K562 (cell line): ENCODE data around the gene TJP3. TPM values are rescaled to one million over a fixed set of nuclear protein-coding genes. Genes with fewer than 3 reads are reported as not detected.
A peak's percentile ranks its signal among the peaks of the same experiment; 100 is the strongest.

Experiments
- ATF7 ChIP-seq: fragments of 450-650 bp; IDR thresholded peaks from 2 replicates; pipeline ENCODE4 v1.7.1; 2014; ENCODE audit warnings: mild to moderate bottlenecking, moderate library complexity
- BCOR ChIP-seq: fragments of 450-650 bp; IDR thresholded peaks from 2 replicates; pipeline ENCODE4 v1.6.1; 2016
- BMI1 ChIP-seq: fragments of 150-350 bp; IDR thresholded peaks from 2 replicates; pipeline ENCODE4 v1.6.1; 2014; ENCODE audit warnings: low read length
- CBFA2T3 ChIP-seq: fragments of 450-650 bp; IDR thresholded peaks from 2 replicates; pipeline ENCODE4 v1.6.1; 2017
- FIP1L1 ChIP-seq: fragments of 200-400 bp; formaldehyde crosslinking; IDR thresholded peaks from 2 replicates; pipeline ENCODE4 v1.6.1; 2018; ENCODE audit warnings: mild to moderate bottlenecking, low read depth, low read length; ENCODE audit not compliant: poor library complexity, severe bottlenecking
- HDAC1 ChIP-seq, 2 experiments: fragments of 450-650 bp; IDR thresholded peaks; 2 replicates each; pipeline ENCODE4 v1.6.1; 2016 to 2017; ENCODE audit warnings: inconsistent platforms in 1 of 2, mild to moderate bottlenecking in 1 of 2, moderate library complexity in 1 of 2
- HDGF ChIP-seq: fragments of 450-650 bp; IDR thresholded peaks from 2 replicates; pipeline ENCODE4 v1.6.1; 2016
- HMGN3 ChIP-seq: IDR thresholded peaks from 2 replicates; pipeline ENCODE4 v1.6.1; 2011; ENCODE audit warnings: borderline replicate concordance, low read depth, mild to moderate bottlenecking, mixed read lengths, low read length; ENCODE audit not compliant: insufficient read length; ENCODE audit errors: extremely low read depth
- MTA3 ChIP-seq: fragments of 450-650 bp; formaldehyde crosslinking; IDR thresholded peaks from 2 replicates; pipeline ENCODE4 v1.6.1; 2017; ENCODE audit warnings: mild to moderate bottlenecking, borderline replicate concordance
- RB1 ChIP-seq: fragments of 450-650 bp; IDR thresholded peaks from 2 replicates; pipeline ENCODE4 v1.6.1; 2017; ENCODE audit warnings: low read depth, mild to moderate bottlenecking
- TBP ChIP-seq: optimal IDR thresholded peaks from 2 replicates; pipeline ENCODE3; 2011; ENCODE audit warnings: low read depth, low read length, improper control_type of control experiment
- ZEB2 ChIP-seq: fragments of 450-650 bp; IDR thresholded peaks from 2 replicates; pipeline ENCODE4 v1.6.1; 2016
- ZNF3 ChIP-seq: fragments of 250-450 bp; sonication (Bioruptor Pico); IDR thresholded peaks from 2 replicates; pipeline ENCODE4 v1.5.0; 2021; ENCODE audit warnings: mild to moderate bottlenecking, moderate library complexity
- polyA plus RNA-seq, 8 experiments: library from polyadenylated mRNA; depleted of rRNA in 4 of 8; stranded (reverse) in 5 of 8; unstranded in 3 of 8; fragments of >200 nt; fragmentation: Nextera tagmentation in 2 of 8; fragmentation: Illumina TruSeq in 1 of 8; extraction: Ambion mirVana in 2 of 8; extraction: Trizol in 1 of 8; gene quantifications; 2 replicates each; pipeline versions ENCODE4 v1.2.1 to v1.2.3, GENCODE V29; 2011 to 2014; ENCODE audit warnings: inconsistent platforms in 1 of 8, missing spikeins in 1 of 8
- total RNA-seq, 7 experiments: library from RNA; depleted of rRNA in 6 of 7; stranded (reverse); fragments of >200 nt in 6 of 7; fragmentation: Illumina TruSeq in 2 of 7; extraction: Trizol in 2 of 7; gene quantifications; 2 replicates each; pipeline versions ENCODE4 v1.2.1 to v1.2.3, GENCODE V29; 2011 to 2021; ENCODE audit warnings: low replicate concordance in 1 of 7
- TF ChIP-seq, protein P1 (sequence below): fragments of 250-450 bp; sonication (Bioruptor Pico); IDR thresholded peaks from 2 replicates; pipeline ENCODE4 v1.4.0; 2020; ENCODE audit warnings: mild to moderate bottlenecking, moderate library complexity, borderline replicate concordance
- TF ChIP-seq, protein P2 (sequence below): fragments of 200-800 bp; sonication (Bioruptor generic); IDR thresholded peaks from 2 replicates; pipeline ENCODE4 v1.6.1; 2016; ENCODE audit warnings: missing genetic modification characterization, missing compliant biosample characterization
- TF ChIP-seq, protein P3 (sequence below): sonication (generic); formaldehyde crosslinking; IDR thresholded peaks from 2 replicates; pipeline ENCODE4 v1.9.0; 2022; ENCODE audit warnings: mild to moderate bottlenecking, missing genetic modification reagents
- TF ChIP-seq, protein P4 (sequence below), 3 experiments: IDR thresholded peaks in 2 of 3; conservative IDR thresholded peaks in 1 of 3; 2 replicates each; pipeline ENCODE4 v1.5.1; 2011 to 2012; ENCODE audit warnings: low read length in 3 of 3, mild to moderate bottlenecking in 3 of 3, control low read depth in 2 of 3, improper control_type of control experiment in 1 of 3, inconsistent platforms in 1 of 3, low read depth in 1 of 3, mixed read lengths in 1 of 3, moderate library complexity in 1 of 3; ENCODE audit not compliant: insufficient read depth in 2 of 3

Gene TJP3
- total and polyA plus RNA-seq, 9 of the 15 experiments (the other 6 are each of a cell fraction or from before 2014, with no cell fraction given) = 0.11 to 2.4 (median 0.57) TPM; not detected in 1

DNA sequence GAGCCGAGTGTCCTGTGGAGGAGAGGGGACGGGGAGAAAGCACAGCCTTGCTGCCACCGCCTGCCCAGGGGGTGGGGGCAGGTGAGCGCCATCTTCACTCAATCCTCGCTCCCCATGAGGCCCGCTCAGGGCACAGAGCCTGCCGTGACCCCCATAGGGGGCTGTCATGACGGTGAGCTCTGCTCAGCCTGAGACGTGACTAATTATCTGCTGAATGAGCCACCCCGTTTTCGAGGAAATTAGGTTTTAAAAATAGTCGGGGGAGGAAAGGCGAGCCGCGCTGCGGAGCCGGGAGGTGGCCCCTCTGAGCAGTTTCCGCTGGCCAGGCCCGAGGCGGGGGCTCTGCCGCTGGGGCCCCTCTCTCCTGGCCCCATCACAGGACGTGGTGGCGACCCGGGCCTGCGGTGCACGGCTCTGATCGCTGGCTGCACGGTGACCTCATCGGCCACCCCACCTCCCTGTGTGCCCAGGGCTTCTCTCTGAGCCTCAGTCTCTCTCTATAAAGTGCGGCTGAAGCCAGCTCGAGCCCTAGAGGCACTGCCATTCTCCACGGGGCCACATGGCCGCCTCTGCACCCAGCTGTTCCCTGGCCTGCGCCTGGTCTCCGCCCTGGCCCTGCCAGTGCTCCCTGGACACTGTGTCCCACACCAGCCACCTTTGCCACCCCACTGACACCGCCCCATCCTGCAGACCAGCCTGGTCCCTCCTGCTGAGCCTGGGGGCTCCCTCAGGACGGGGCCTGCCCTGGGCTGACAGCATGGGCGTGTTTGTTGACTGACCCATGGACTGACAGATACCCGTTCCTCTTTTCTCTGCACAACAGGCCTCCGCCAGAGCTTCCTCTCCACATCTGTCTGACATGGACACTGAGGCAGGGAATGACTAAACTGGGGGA, 36.3 kb upstream of the TJP3 start (continued):
- TF ChIP-seq, protein P1, sequence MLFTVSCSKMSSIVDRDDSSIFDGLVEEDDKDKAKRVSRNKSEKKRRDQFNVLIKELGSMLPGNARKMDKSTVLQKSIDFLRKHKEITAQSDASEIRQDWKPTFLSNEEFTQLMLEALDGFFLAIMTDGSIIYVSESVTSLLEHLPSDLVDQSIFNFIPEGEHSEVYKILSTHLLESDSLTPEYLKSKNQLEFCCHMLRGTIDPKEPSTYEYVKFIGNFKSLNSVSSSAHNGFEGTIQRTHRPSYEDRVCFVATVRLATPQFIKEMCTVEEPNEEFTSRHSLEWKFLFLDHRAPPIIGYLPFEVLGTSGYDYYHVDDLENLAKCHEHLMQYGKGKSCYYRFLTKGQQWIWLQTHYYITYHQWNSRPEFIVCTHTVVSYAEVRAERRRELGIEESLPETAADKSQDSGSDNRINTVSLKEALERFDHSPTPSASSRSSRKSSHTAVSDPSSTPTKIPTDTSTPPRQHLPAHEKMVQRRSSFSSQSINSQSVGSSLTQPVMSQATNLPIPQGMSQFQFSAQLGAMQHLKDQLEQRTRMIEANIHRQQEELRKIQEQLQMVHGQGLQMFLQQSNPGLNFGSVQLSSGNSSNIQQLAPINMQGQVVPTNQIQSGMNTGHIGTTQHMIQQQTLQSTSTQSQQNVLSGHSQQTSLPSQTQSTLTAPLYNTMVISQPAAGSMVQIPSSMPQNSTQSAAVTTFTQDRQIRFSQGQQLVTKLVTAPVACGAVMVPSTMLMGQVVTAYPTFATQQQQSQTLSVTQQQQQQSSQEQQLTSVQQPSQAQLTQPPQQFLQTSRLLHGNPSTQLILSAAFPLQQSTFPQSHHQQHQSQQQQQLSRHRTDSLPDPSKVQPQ (CRISPR knock-in tag) = no peak
- TF ChIP-seq, protein P2, sequence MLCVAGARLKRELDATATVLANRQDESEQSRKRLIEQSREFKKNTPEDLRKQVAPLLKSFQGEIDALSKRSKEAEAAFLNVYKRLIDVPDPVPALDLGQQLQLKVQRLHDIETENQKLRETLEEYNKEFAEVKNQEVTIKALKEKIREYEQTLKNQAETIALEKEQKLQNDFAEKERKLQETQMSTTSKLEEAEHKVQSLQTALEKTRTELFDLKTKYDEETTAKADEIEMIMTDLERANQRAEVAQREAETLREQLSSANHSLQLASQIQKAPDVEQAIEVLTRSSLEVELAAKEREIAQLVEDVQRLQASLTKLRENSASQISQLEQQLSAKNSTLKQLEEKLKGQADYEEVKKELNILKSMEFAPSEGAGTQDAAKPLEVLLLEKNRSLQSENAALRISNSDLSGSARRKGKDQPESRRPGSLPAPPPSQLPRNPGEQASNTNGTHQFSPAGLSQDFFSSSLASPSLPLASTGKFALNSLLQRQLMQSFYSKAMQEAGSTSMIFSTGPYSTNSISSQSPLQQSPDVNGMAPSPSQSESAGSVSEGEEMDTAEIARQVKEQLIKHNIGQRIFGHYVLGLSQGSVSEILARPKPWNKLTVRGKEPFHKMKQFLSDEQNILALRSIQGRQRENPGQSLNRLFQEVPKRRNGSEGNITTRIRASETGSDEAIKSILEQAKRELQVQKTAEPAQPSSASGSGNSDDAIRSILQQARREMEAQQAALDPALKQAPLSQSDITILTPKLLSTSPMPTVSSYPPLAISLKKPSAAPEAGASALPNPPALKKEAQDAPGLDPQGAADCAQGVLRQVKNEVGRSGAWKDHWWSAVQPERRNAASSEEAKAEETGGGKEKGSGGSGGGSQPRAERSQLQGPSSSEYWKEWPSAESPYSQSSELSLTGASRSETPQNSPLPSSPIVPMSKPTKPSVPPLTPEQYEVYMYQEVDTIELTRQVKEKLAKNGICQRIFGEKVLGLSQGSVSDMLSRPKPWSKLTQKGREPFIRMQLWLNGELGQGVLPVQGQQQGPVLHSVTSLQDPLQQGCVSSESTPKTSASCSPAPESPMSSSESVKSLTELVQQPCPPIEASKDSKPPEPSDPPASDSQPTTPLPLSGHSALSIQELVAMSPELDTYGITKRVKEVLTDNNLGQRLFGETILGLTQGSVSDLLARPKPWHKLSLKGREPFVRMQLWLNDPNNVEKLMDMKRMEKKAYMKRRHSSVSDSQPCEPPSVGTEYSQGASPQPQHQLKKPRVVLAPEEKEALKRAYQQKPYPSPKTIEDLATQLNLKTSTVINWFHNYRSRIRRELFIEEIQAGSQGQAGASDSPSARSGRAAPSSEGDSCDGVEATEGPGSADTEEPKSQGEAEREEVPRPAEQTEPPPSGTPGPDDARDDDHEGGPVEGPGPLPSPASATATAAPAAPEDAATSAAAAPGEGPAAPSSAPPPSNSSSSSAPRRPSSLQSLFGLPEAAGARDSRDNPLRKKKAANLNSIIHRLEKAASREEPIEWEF (CRISPR knock-in tag) = peak; percentile 53; the same call in 1 of the 2 replicates
- TF ChIP-seq MTA3 (0 out of 2 replicates have a peak, but pooled peaks have one; percentile 5), ATF7 (peak; percentile 46; the same call in 1 of the 2 replicates), ZNF3 (CRISPR knock-in tag) (peak; percentile 95; the same call in 1 of the 2 replicates), FIP1L1 (peak; percentile 35), HDAC1 (IDR thresholded peaks at IDR 0.05) (peak in 1 of 2 experiments; percentile 36; a peak in 1 of 4 replicates), HDGF (peak; percentile 43; the same call in 1 of the 2 replicates), TBP (peak; percentile 12), BMI1 (no peak), HMGN3 (peak; percentile 52), BCOR (peak; percentile 41; the same call in 1 of the 2 replicates), RB1 (peak; percentile 39; the same call in 1 of the 2 replicates), CBFA2T3 (no peak), ZEB2 (no peak)
- TF ChIP-seq, protein P3, sequence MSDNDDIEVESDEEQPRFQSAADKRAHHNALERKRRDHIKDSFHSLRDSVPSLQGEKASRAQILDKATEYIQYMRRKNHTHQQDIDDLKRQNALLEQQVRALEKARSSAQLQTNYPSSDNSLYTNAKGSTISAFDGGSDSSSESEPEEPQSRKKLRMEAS (CRISPR knock-in tag) = peak; percentile 54; the same call in 1 of the 2 replicates
- TF ChIP-seq, protein P4, sequence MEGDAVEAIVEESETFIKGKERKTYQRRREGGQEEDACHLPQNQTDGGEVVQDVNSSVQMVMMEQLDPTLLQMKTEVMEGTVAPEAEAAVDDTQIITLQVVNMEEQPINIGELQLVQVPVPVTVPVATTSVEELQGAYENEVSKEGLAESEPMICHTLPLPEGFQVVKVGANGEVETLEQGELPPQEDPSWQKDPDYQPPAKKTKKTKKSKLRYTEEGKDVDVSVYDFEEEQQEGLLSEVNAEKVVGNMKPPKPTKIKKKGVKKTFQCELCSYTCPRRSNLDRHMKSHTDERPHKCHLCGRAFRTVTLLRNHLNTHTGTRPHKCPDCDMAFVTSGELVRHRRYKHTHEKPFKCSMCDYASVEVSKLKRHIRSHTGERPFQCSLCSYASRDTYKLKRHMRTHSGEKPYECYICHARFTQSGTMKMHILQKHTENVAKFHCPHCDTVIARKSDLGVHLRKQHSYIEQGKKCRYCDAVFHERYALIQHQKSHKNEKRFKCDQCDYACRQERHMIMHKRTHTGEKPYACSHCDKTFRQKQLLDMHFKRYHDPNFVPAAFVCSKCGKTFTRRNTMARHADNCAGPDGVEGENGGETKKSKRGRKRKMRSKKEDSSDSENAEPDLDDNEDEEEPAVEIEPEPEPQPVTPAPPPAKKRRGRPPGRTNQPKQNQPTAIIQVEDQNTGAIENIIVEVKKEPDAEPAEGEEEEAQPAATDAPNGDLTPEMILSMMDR (IDR thresholded peaks at IDR 0.05 in 2 of 3, conservative IDR thresholded peaks at IDR 0.05 in 1 of 3; ENCODE audit: insufficient read depth in 2 of 3, low read depth in 1 of 3, low read length in 3 of 3) = peak; percentile 22 to 53 (median 40); a peak in 3 of 6 replicates
